Thymus (tissue), 11 donors: Measurements from ENCODE around the gene HSPB7. TPM values are rescaled to one million over a fixed set of nuclear protein-coding genes. Genes with fewer than 3 reads are reported as not detected.
"Not testable (repeated sequence)": the region's sequence is repeated elsewhere in the genome, so short reads cannot be mapped to it uniquely, and the experiment has no call there.

Experiments
- DNase-seq, 9 donors: peaks; one replicate each; pipeline ENCODE4 v3.0.0-alpha.2; 2013; ENCODE audit warnings: low spot score in 9 of 9, low read depth in 6 of 9, missing footprints in 1 of 9
- H3K27ac ChIP-seq, 2 donors: one replicate each; pipeline ENCODE4 v1.5.1; 2013; ENCODE audit warnings: control low read depth in 1 of 2, low read depth in 1 of 2, low read length in 1 of 2, mild to moderate bottlenecking in 1 of 2, moderate library complexity in 1 of 2
- H3K27me3 ChIP-seq, 2 donors: one replicate each; pipeline ENCODE4 v1.5.1; 2013; ENCODE audit warnings: low read length in 1 of 2; ENCODE audit not compliant: control insufficient read depth in 2 of 2, insufficient read depth in 1 of 2
- H3K36me3 ChIP-seq, 2 donors: one replicate each; pipeline ENCODE4 v1.5.1; 2013; ENCODE audit warnings: low read length in 1 of 2, mild to moderate bottlenecking in 1 of 2, moderate library complexity in 1 of 2; ENCODE audit not compliant: control insufficient read depth in 2 of 2, insufficient read depth in 2 of 2
- H3K4me1 ChIP-seq, 2 donors: one replicate each; pipeline ENCODE4 v1.5.1; 2013; ENCODE audit warnings: low read length in 2 of 2; ENCODE audit not compliant: control insufficient read depth in 2 of 2, insufficient read depth in 2 of 2
- H3K4me3 ChIP-seq, 2 donors: one replicate each; pipeline ENCODE4 v1.5.1; 2013; ENCODE audit warnings: low read length in 2 of 2, control low read depth in 1 of 2, mild to moderate bottlenecking in 1 of 2
- H3K9me3 ChIP-seq, 2 donors: one replicate each; pipeline ENCODE4 v1.5.1; 2013; ENCODE audit warnings: low read length in 1 of 2, mild to moderate bottlenecking in 1 of 2; ENCODE audit not compliant: control insufficient read depth in 2 of 2, insufficient read depth in 1 of 2
- WGBS: extraction: QIAGEN DNeasy Blood & Tissue Kit; methylation state at CpG from one replicate; pipeline ENCODE4 v1.1.7; 2013; 5-methylcytosine and 5-hydroxymethylcytosine counted together
- polyA plus RNA-seq: library from polyadenylated mRNA; stranded (reverse); fragments of 200-250 nt; gene quantifications from one replicate; pipeline ENCODE4 v1.2.3, GENCODE V29; 2013
- total RNA-seq: library from RNA; stranded (reverse); fragments of 120-200 nt; gene quantifications from one replicate; pipeline ENCODE4 v1.2.4, GENCODE V29; 2013
- donor health status: healthy.

HSPB7 gene
- total and polyA plus RNA-seq, 2 donors, result under 0.01 to 9.5 TPM

DNA sequence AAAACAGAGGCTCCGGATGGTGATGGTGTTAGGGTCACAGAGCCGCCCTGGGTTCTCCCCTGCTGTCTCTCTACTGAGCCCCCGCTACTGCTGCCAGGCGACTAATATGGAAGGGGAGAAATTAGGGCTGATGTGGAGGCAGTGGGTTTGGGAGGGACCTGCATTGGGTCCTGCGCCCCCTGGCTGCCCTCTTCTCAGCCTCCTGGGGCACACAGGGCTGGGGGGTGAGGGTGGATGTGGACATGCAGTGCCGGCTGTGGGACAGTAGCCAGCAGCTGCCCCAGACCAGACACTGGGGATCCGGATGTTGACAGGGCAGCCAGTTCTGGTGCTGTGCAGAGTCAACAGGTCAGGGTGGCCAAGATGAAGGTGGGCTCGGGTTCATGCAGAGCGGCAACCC, 24.3 kb upstream of the HSPB7 start:
- Histone ChIP-seq H3K27me3 (peaks cover 0 to 11% of the 10 kb centered on the region in 2 donors), H3K9me3 (no peaks in the 10 kb centered on the region), H3K4me1 (no peaks in the 10 kb centered on the region), H3K36me3 (no peaks in the 10 kb centered on the region), H3K27ac (no peak overlapping the region), H3K4me3 (no peak overlapping the region)
- DNase-seq, result no peak
- 93% methylated on average over 9 of the region's 9 CpGs for WGBS

DNA sequence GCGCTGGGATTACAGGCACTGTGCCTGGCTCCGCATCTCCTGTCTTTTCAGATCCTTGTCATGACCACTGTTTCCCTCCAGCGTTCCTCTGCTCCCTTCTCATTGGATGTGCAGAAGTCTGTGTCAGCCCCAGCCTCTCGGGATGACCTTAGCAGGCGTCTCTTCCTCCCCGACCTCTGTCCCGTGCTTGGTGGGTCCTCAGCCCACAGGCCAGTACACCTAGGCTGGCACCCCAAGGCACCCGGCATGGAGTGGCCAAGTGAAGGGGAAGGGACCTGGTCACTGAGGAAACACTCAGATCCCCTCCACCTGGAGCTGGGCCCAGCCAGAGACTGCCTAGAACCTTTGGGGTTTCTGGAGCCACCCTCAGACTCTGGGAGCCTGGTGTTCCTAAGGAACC, 23.4 kb upstream of the HSPB7 start:
- 92% methylated on average over 8 of the region's 8 CpGs for WGBS

DNA sequence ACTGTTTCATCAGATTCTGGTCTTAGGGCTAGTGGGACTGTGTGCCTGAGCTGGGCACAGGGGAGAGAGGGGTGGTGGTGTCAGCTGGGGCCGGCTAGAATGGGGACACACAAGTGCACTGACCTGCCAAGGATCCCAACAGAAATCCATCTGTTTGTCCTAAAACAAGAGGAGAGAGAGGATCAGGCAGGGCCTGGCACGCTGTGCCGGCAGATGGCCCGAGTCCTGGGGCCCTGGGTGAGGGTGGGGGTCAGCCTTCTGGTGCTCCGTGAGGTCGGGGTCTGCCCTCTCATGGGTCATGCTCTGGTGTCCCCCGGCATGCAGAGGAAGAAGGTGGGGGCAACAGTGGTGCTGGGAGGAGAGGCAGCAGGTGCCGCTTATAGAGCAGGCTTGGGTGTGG, 22.0 kb upstream of the HSPB7 start:
- not testable (repeated sequence) for DNase-seq, H3K9me3 ChIP-seq, H3K4me3 ChIP-seq, H3K36me3 ChIP-seq, H3K27ac ChIP-seq, H3K4me1 ChIP-seq, H3K27me3 ChIP-seq
- 90% methylated on average over 7 of the region's 8 CpGs for WGBS

More for the DNA sequence above, 23.4 kb upstream of the HSPB7 start:
- Histone ChIP-seq H3K27ac (no peak overlapping the region), H3K9me3 (no peaks in the 10 kb centered on the region), H3K4me3 (no peak overlapping the region), H3K4me1 (no peaks in the 10 kb centered on the region), H3K27me3 (peaks cover 0 to 6% of the 10 kb centered on the region in 2 donors), H3K36me3 (no peaks in the 10 kb centered on the region)
- DNase-seq, result no peak

DNA sequence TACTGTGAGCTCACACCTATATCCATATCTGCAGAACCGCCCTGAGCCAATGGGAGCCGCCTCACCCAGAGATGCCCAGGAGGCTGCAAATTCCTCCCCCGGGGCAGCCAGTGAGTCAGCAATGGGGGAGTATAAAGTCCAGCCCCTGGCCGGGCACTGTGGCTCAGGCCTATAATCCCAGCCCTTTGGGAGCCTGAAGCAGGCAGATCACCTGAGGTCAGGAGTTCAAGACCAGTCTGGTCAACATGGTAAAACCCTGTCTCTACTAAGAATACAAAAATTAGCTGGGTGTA, 20.7 kb upstream of the HSPB7 start:
- H3K27ac ChIP-seq, result no peak overlapping the region
- no peak for DNase-seq
- no peak overlapping the region for H3K4me3 ChIP-seq
- WGBS, result 91% methylated on average over 4 of the region's 4 CpGs
- H3K27me3 ChIP-seq, result peaks cover 0 to 6% of the 10 kb centered on the region in 2 donors
- H3K4me1 ChIP-seq, result no peaks in the 10 kb centered on the region
- H3K36me3 ChIP-seq, result no peaks in the 10 kb centered on the region
- no peaks in the 10 kb centered on the region for H3K9me3 ChIP-seq

DNA sequence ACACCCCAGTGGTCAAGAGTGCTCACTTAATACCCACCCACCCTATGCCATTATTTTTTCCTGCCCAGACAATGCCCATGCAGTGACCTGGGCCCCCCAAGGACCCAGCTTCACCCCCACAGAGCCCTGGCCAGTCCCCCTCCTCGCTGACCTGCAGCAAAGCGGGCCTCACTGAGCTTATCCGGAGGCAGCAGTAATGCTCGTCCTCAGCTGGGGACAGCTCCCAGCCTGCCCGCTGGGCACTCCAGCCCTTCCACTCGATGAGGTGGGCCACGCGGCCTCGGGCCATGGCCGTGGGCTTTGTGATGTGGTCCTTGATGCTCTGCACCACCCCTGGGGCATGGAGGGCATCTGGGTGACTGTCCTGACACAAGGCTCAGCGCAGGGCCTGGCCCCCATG, 18.6 kb upstream of the HSPB7 start:
- not testable (repeated sequence) for H3K4me3 ChIP-seq, H3K27me3 ChIP-seq, DNase-seq, H3K4me1 ChIP-seq, H3K36me3 ChIP-seq, H3K9me3 ChIP-seq, H3K27ac ChIP-seq
- WGBS, result 95% methylated on average over 10 of the region's 11 CpGs

DNA sequence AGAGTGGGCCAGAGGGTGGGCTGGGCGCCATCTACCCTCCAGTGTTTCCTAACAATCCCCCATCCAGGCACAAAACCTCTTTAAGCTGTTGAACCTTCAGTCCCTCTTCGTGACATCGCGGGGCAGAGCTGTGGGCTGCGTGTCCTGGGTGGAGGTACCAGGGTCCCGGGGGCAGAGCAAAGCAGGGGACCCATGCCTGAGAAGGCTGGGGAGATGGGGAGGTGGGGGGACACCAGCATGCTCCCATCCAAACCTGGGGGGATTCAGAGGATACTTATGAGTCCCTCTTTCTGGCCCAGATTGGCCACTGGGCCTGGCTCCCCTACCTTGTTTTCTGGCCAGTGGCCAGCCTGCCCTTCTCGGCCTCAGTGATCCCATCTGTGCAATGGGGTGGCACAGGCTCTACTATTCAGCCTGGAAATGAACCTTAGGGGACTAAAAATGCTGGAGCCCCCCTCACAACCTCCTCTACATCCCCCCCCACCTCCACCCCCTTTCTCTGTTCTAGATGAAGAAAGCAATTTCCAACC, 15.3 kb upstream of the HSPB7 start:
- H3K4me1 ChIP-seq, DNase-seq, H3K27me3 ChIP-seq, H3K36me3 ChIP-seq, H3K9me3 ChIP-seq, H3K27ac ChIP-seq, H3K4me3 ChIP-seq: not testable (repeated sequence)
- 73% methylated on average over 7 of the region's 7 CpGs for WGBS

DNA sequence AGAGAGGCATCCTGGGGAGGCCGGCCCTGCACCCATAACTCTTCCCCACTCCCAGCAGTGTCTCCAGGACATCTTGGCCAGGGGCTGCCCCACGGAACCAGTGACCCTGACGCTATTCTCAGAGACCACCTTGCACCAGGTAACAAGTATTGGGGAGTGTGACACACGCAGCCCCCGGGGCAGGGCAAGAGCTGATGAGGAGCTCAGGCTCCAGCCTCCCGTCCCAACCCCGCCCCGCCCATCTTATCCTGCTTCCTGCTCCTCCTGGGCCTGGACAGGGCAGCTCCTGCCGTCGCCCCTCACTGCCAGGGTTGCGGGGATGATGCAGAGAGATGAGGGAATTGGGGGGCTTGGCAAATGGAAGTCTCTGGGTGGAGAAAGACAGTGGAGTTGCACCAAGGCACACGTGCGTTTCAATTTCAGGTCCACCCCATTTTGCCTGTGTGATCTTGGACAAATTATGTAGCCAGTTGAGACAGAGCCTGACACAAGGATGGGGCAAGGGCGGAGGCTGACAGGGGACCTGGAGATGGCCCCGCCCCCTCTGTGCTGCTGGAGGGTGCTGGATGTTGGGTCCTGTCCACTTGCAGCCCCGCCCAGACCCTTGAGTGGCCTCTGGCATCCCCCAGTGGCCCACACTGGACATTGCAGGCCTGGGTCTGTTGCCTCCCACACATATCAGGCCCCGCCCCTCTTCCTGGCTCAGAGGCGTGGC, 14.7 kb upstream of the HSPB7 start:
- Histone ChIP-seq H3K4me3 (no peak overlapping the region), H3K36me3 (no peaks in the 10 kb centered on the region), H3K27me3 (peaks cover 0 to 12% of the 10 kb centered on the region in 2 donors), H3K4me1 (no peaks in the 10 kb centered on the region), H3K27ac (no peak overlapping the region), H3K9me3 (peaks cover 0 to 1% of the 10 kb centered on the region in 2 donors)
- DNase-seq, result peak in 1 of 9 donors; percentile 25
- 68% methylated on average over 18 of the region's 18 CpGs for WGBS

DNA sequence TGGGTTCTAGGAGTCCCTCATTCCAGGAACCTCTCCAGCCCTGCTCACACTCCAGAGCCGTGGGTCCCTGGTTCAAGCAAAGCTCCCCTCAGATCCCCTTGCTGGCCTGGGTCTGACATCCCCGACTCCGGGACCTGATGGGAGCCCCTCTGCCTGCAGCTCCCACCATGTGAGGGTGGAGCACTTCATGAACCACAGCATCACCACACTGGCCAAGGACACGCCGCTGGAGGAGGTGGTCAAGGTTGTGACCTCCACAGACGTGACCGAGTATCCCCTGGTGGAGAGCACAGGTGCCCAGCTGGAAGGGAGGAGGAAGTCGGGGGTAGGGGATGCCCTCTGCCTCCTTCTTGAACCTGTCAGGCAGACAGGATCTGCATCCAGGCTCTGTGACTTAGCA, 13.7 kb upstream of the HSPB7 start:
- no peak for DNase-seq
- Histone ChIP-seq H3K4me3 (no peak overlapping the region), H3K9me3 (peaks cover 0 to 1% of the 10 kb centered on the region in 2 donors), H3K27ac (no peak overlapping the region), H3K27me3 (peaks cover 0 to 22% of the 10 kb centered on the region in 2 donors), H3K36me3 (no peaks in the 10 kb centered on the region), H3K4me1 (peaks cover 2 to 5% of the 10 kb centered on the region in 2 donors)
- WGBS, result 90% methylated on average over 8 of the region's 8 CpGs

DNA sequence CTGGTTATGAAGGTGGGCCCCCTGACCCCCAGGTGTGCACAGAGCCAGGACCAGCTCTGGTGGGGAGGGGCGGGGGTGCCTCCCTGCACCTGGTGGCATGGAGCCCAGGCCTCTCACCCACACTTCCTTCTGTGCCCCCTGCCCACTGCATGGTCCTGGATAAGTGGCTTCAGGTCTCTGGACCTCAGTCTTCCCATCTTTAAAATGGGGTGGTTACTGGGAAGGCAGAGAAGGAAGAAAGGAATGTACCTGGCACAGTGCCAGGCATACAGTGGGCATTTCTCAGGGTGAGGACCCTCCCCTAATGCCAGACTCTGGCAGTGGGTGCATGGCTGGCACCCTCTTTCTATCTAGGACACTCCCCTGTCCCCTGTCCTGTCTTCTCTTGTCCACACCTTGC, 11.4 kb upstream of the HSPB7 start:
- no peak for DNase-seq
- 96% methylated on average over 1 of the region's 1 CpG for WGBS
- no peak overlapping the region for H3K27ac ChIP-seq

More for the DNA sequence above, 11.4 kb upstream of the HSPB7 start:
- Histone ChIP-seq H3K4me3 (no peak overlapping the region), H3K27me3 (peaks cover 0 to 30% of the 10 kb centered on the region in 2 donors), H3K9me3 (peaks cover 0 to 1% of the 10 kb centered on the region in 2 donors), H3K4me1 (peaks cover 2 to 5% of the 10 kb centered on the region in 2 donors), H3K36me3 (no peaks in the 10 kb centered on the region)
